MCF 10A (cell line): ENCODE measurements around the gene CDC20B. TPM values are rescaled to one million over a fixed set of nuclear protein-coding genes. Genes with fewer than 3 reads are reported as not detected.

Experiments used
- BruUV-seq: library from RNA; stranded (reverse); fragments of 400-500 nt; replicated peaks from 2 replicates; lab custom pipeline; 2021; lab: Mats Ljungman, UMichigan
- CTCF ChIA-PET: fragments of 300-600 bp; sonication (Branson Sonifier 250); formaldehyde crosslinking; extraction: SDS; loops from one replicate; lab custom pipeline; 2021; ENCODE audit warnings: antibody characterized with exemption, inconsistent platforms; lab: Yijun Ruan, JAX
- POLR2A ChIA-PET: fragments of 300-600, 350-650 bp; sonication (Branson Sonifier 250); formaldehyde crosslinking; extraction: SDS; loops from one replicate; lab custom pipeline; 2020; ENCODE audit warnings: antibody characterized with exemption, inconsistent platforms; lab: Yijun Ruan, JAX
- DNase-seq: peaks from one replicate; pipeline ENCODE4 v3.0.0-alpha.2; 2018; ENCODE audit not compliant: unreplicated experiment
- H3K27ac Mint-ChIP-seq: one replicate; pipeline ENCODE4 v1.8.0; 2022; ENCODE audit warnings: mild to moderate bottlenecking, low read depth, mixed read lengths; ENCODE audit not compliant: unreplicated experiment
- H3K27me3 Mint-ChIP-seq: one replicate; pipeline ENCODE4 v1.8.0; 2022; ENCODE audit warnings: mixed read lengths; ENCODE audit not compliant: insufficient read depth, unreplicated experiment
- H3K36me3 Mint-ChIP-seq: one replicate; pipeline ENCODE4 v1.8.0; 2022; ENCODE audit warnings: mild to moderate bottlenecking, moderate library complexity, mixed read lengths; ENCODE audit not compliant: insufficient read depth, unreplicated experiment
- H3K4me1 Mint-ChIP-seq: one replicate; pipeline ENCODE4 v1.8.0; 2022; ENCODE audit warnings: mixed read lengths; ENCODE audit not compliant: insufficient read depth, unreplicated experiment
- H3K4me3 Mint-ChIP-seq: one replicate; pipeline ENCODE4 v1.8.0; 2022; ENCODE audit warnings: mild to moderate bottlenecking, moderate library complexity, mixed read lengths; ENCODE audit not compliant: unreplicated experiment
- H3K9me3 Mint-ChIP-seq: one replicate; pipeline ENCODE4 v1.8.0; 2022; ENCODE audit warnings: mixed read lengths; ENCODE audit not compliant: unreplicated experiment
- CTCF ChIP-seq: fragments of 200-600 bp; IDR thresholded peaks from one replicate; pipeline ENCODE4 v1.8.0; 2022; ENCODE audit warnings: antibody characterized with exemption, mild to moderate bottlenecking; ENCODE audit not compliant: unreplicated experiment
- intact Hi-C: fragments of 100-400 bp; cut with micrococcal nuclease; formaldehyde crosslinking; loops from 2 replicates; pipeline ENCODE4 v1.14.1; 2022
- total RNA-seq: library from RNA; stranded (reverse); gene quantifications from 2 replicates; pipeline ENCODE4 v1.2.3, GENCODE V29; 2022

CDC20B gene
- total RNA-seq, 1 experiment from 2014 or later, result not detected

GRCh38 chr5:55141945-55142690, 30.9 kb downstream of the CDC20B start:
- ChIA-PET CTCF (interaction anchor here (0.7 to 4.1 kb wide), 7 partner anchors 16 to 298 kb away, joined by 3 to 35 read pairs (median 3); no protein-coding TSS in a partner anchor), POLR2A (no interaction called here)
- Mint-ChIP-seq H3K4me3 (no peak overlapping the region), H3K4me1 (no peaks in the 10 kb centered on the region), H3K27ac (no peak overlapping the region), H3K36me3 (no peaks in the 10 kb centered on the region), H3K9me3 (no peaks in the 10 kb centered on the region), H3K27me3 (peaks cover 76% of the 10 kb centered on the region)
- TF ChIP-seq CTCF, result no peak
- no TSS peak for BruUV-seq
- no peak for DNase-seq
- intact Hi-C loops, result loop anchor here (10.0 kb wide), 1 partner anchor 627 kb away; the partner anchor contains the start of gene SNX18

- BruUV-seq, result no TSS peak
- ChIA-PET CTCF (interaction anchor here (0.7 to 4.1 kb wide), 6 partner anchors 19 to 297 kb away, joined by 3 to 35 read pairs (median 4); partner anchors contain the start of gene GPX8), POLR2A (interaction anchor here (0.6 kb wide), 1 partner anchor 1597 kb away, joined by 3 read pairs; no protein-coding TSS in a partner anchor)
- Mint-ChIP-seq H3K27ac (no peak overlapping the region), H3K27me3 (peaks cover 69% of the 10 kb centered on the region), H3K36me3 (no peaks in the 10 kb centered on the region), H3K4me3 (no peak overlapping the region), H3K4me1 (no peaks in the 10 kb centered on the region), H3K9me3 (no peaks in the 10 kb centered on the region)
- intact Hi-C loops, result loop anchor here (10.0 kb wide), 1 partner anchor 626 kb away; the partner anchor contains the start of gene SNX18
- DNase-seq, result no peak
- no peak for TF ChIP-seq CTCF
Measured at GRCh38 chr5:55140908-55141665, 31.9 kb downstream of the CDC20B start.

GRCh38 chr5:55136521-55136920, 36.5 kb downstream of the CDC20B start:
- CTCF ChIA-PET, result interaction anchor here (1.4 kb wide), 1 partner anchor 10 kb away, joined by 4 read pairs; no protein-coding TSS in a partner anchor
- Mint-ChIP-seq H3K4me1 (no peaks in the 10 kb centered on the region), H3K9me3 (no peaks in the 10 kb centered on the region), H3K27ac (no peak overlapping the region), H3K4me3 (no peak overlapping the region), H3K36me3 (no peaks in the 10 kb centered on the region), H3K27me3 (peaks cover 62% of the 10 kb centered on the region)
- no peak for TF ChIP-seq CTCF
- POLR2A ChIA-PET, result interaction anchor here (0.6 kb wide), 1 partner anchor 393 kb away, joined by 3 read pairs; no protein-coding TSS in a partner anchor
- no peak for DNase-seq
- no TSS peak for BruUV-seq
- intact Hi-C loops, result no loop called here
